IPS-NIHi7 (cell line): ENCODE results near the gene CSGALNACT2.
A peak's percentile ranks its signal among the peaks of the same experiment; 100 is the strongest.

ENCODE experiments used
- DNase-seq: peaks from one replicate; pipeline ENCODE4 v3.0.0; 2012; ENCODE audit warnings: mixed read lengths; ENCODE audit errors: extremely low spot score

CSGALNACT2 gene

DNA sequence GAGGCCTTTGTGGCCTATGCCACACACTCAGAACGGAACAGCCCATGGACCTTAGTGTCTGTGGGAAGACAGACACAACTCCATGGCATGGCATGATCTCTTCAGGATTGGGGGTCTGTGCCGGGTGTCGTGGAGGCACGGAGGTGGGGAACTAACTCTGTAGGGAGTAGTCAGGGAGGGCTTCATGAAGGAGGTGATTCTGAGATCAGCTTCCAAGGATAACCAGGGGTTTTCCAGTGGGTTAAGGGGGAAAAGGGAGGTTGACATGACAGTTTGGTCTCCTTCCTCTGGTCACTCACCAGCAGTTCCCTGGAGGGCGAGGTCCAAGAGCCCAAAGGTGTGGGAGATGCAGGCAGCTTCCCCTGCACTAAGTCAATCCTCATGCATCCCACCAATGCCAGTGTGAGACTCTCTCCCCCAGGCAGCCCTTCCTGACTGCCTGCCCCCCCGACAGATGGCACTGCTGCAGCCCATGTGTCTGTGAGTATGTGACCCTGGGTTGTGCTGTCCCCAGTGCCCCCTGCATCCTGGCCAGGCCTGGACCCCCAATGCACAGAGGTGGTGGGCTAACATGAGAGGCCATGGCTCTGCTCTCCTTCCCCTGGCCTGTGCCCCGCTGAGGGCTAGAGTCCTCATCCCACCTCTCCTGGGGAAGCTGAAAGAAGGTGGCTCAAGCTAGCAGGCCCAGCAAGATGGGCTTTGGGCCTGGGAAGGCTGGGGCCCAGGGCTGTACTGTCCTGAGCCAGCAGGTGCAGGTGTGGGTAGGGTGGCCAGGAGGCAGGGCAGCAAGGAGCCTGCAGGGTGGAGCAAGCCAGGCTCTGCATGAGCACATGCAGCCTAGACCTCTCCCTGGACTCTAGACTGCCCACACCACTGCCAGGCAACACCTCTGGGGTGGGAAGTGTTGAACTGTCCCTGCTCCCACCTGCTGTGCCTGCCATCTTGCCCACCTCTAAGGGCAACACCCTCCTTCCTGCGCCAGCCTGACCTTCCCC is 88.9 kb downstream of the CSGALNACT2 start:
- DNase-seq, result no peak

DNA sequence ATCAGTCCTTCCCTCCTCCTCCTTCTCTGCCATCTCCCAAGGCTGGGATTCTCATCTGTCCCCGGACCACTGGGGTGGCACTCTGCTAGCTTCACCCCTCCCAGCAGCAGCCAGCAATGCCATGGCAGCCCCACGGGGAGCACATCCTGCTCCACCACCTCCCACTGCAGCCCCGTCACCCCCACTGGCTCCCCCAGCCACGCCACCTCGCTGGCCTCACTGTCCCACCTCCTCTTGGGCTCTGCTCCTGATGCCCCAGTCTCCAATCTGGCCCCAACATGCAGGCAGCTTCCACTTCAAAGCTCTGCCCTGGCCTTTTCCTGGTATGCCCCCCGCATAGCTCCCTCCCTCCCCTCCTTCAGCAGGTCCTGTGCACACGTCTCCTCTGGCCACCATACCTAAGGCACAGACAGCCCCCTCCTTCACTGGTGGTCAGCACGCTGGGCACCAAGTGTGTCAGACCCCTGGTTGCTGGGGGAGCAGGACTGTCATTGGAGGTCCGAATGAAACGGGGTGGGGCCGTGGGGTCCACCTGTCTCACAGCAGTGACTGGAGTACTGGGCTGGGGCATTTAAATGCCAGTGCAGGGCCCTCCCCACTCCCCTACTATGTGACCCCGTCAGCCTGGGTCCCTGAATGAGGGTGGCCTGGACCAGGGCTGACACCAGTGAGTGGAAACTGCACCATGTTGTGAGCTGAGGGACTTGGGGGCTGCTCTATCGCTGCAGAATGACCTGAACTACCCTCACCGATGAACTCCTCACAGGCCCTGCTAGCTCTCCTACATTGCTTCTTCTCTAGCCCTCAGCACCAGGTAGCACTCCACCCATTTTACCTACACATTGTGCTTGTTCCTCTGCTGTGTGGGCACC is 89.9 kb downstream of the CSGALNACT2 start:
- DNase-seq, result no peak

DNA sequence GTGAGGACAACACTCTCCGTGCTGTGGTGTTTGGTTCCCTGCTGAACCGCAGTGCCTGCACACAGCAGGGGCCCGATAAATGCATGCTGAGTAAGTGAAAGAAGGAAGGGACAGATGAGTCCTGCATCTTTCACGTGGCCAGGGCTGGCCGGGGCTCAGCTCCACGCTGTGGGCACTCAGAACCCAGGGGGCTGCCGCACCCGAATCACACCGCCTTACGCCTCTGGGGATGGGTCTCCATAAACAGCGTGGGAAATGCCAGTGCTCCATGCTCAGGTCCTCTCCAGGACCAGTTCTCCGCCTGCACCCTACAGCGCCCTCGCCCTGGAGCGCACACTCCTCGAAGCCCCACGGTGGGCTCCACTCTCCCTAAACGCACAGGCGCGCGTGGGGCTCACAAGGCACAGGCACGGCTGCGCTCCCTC is 90.5 kb downstream of the CSGALNACT2 start:
- DNase-seq, result no peak

DNA sequence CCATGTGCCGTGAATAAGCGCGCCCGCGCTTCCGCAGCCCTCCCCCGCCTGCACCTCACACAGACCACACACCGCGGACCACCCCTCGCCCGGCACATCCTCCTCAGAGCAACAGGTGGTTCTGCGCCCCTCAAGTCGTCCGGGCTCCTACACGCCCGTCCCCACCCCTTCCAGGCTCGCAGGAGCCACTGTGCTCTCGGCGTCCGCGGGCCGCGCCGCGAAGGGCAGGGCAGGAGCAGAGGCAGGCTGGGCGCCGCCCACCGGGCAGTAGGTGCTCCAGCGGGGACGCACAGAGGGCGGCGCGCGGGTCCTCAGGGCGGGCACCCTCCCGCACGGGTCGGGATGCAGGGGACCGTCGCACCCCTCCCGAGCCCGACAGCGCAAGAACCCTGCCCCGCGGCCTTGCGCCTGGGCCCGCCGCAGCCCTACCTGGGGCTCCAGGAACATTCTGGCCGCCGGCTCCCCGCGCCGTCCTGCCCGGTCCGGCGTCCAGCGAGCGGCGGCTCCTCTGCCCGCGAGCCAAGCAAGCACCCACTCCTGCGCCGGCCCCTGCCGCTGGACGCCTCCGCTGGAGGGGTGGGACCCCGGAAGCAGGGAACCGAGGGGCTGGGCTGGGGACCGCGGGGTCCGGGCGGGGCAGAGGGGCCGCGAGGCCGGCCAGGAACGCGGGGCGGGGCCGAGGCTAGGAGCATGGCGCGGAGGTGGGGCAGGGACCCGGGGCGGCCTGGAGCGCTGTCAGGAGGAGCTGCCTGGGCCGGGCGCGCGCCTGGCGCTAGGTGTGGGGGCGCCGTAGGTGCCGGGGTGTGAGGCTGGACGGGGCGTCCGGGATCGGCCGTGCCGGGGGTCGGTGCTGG is 91.2 kb downstream of the CSGALNACT2 start:
- DNase-seq, result peak; percentile 70

DNA sequence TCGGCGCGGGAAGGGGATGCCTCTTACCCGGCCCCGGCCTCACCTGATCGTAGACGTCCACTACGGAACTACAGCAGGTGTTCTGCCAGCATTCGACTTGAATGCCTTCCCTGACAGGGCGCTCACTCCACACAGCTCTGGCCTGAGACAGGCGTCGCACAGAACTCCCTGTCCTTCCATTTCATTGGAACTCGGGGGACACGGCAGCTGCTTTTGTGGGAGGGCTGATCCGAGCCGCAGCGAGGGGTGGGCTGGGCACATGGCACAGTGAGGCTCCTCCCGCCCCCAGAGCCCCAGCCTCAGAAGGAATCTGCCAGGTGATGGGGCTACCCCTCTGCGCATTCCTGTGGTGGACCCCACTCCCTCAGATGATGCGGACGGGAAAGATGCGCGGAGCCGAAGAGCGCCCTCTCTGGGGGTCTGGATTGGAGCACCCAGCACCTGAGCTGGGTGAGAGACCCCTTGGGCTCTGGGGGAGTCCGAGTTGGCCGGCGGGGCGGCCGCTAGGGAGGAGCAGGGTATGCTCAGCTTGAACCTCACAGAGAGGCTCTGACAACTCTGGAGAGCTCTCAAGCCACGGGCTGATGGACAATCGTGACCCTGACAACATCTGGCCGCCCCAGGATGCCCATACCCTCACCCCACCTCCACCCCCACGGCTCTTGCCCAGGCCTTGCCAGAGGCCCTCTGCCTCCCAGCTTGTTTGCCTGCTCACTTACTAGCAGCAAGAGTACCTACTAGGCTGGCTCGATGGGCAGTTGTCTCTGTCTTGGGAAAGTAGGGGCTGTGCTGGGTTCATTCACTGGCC is 92.1 kb downstream of the CSGALNACT2 start:
- no peak for DNase-seq

DNA sequence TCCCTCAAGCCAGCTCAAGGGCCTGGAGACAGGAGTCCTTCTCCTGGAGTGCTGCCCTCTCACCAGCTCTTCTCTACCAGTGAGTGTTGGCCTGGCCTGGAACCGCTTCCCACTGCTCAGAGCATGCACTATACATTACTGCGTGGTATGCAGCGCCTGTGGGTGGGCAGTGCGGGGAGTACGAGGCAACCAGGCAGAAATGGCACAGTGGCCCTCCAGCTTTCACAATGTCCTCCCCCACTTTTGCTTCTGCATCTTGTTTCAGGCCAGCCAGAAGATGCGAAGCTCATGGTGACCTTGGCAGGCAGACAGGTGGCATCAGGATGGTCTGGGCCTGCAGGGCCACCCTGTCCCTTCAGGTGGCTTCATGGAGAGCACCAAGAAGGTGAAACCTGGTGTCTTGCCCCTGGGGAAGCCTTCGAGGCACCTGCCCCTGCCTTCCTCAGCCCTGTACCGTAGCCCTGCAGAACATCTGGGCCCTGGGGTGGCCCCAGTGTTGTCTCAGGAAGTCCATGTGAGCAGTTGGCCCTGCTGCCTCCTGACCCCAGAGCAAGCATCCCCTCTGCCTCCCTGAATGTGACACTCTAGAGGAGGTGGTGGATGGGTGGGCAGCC is 92.8 kb downstream of the CSGALNACT2 start:
- DNase-seq, result no peak

DNA sequence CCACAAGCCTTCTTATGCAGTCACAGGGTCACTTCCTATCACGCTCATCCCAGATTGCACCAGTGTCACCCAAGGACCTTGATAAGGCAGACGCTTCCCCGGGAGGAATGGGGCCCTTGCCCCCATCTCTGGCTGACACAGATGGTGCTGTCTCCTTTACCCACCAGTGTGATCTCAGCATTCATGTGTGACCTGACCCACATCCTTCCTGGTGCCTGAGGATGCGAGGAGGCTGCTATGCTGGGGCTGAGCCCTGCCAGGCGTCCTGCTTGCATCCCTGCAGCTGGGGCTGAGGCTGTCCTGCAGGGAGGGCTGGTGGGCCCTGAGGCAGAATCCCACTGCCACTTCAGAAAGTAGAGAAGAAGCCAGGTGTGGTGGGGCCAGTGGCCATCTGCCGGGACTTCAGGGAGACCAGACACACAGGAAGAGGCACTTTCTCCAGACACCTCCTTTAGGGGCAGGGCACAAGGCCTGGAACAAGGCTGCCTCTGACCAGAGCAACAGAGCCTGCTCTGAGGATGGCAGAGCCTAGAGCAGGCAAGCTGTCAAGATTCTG is 93.4 kb downstream of the CSGALNACT2 start:
- no peak for DNase-seq

DNA sequence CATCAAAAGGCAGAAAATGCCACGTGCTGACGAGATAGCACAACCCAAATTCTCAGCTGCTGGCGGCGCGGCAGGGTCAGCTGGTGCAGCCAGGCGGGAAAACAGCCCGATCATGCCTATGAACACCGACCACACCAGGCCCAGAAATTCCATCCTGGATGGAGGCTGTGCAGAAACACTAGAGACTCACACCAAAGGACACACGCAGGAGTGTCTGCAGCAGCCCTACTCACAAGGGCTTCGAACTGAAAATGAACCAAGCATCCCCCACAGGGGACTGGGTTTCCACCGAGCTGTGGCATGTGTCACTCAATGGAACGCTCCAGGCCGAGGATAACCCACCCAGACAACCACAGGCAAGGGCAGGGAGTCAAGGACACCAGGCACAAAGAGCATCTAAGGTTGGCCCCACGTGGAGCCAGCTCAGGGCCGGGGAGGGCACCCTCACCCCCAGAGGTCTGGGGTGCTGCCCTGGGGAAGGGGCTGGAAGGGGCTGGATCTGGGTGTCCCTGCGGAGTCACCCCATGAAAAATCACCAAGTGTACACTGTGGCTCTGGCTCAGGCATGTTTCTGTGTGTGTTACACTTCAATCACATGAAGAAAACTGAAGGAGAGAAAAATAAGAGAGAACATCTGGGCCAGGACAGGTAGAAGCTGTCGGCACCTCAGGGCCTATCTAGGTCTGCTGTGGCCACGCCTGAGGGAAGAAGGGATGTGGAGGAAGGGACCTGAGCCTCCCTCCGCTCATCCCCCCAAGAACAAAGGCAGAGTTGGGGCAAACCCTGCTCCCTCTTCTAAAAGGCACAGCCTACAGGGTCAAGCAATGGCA is 95.6 kb downstream of the CSGALNACT2 start:
- DNase-seq, result no peak

DNA sequence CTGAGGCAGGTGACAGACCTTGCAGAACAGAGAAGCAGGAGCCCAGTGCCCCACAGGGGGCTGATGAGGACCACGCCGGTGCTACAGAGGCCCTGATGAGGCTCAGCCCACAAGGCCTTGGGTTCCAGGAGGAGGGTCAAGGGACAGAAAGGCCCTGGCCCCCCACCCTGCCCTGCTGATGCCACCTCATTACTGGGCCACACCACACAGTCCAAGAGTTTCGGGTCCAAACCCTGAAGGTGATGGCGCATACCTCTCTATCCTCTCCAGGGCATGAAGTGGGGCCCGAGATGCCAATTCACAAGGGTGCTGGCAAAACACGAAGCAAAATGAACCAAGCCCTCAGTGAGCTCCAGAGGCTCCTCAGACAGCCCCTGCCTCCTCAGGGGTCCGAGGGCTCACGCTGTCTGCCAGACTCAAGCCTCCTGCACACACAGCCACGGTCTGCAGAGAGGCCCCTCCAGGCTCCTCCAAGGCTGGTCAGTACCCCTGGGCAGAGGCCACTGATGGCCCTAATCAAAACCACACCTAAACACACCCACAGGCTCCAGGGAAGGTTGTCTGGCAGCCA is 96.3 kb downstream of the CSGALNACT2 start:
- no peak for DNase-seq
